ENCODE data around the gene CHRNA7. TPM values are rescaled to one million over a fixed set of nuclear protein-coding genes. Genes with fewer than 3 reads are reported as not detected.

Gene CHRNA7
- total and polyA plus RNA-seq, 10 of the 15 experiments (the other 5 are each of a cell fraction or from before 2014, with no cell fraction given): 0.06 to 0.15 (median 0.12) TPM; not detected in 7

DNA sequence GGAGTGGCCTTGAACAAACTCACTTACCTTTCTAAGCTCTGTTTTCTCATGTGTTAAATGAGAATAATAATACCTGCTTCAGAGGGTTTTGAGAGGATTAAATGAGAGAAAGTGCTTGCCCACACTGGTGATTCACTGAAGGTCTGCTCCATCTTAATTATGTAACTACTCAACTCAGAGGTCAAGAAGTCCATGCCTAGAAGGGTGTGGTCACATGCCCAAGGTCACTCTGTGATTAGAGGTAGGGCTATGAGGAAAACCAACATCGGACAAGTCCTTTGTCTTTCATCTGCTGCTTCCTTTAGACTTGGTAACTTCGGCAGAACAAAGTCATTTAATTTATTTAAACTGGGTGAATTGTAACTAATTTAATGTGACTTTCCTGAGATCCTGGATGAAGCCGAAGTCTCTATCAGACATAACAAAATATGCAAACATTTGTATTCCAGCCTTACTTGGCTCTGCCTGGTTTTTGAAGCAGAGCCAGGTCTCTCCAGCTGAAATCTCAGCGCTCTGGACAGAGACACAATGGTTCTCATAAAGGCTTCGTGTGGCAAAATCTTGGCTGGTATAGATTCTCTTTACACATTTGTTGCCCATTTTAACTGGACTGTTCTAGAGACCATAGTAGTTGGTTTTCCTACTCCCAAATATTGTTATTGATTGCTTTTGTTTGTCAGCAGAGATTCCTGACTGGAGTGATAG is 3.0 kb downstream of the CHRNA7 start:
- DNase-seq (ENCODE audit: low read depth, low spot score) (no peak), FAIRE-seq (no peak), ATAC-seq (no peak)
- Histone ChIP-seq H3K9ac (ENCODE audit: control insufficient read depth, insufficient read depth, low read length) (no peak overlapping the region), H3K79me2 (ENCODE audit: control insufficient read depth, insufficient read depth, low read length) (no peaks in the 10 kb centered on the region), H3K4me1 (ENCODE audit: control insufficient read depth, insufficient read depth, low read length) (no peaks in the 10 kb centered on the region), H3K4me2 (ENCODE audit: control insufficient read depth, insufficient read depth) (no peak overlapping the region), H2AFZ (ENCODE audit: control insufficient read depth, low read depth, low read length) (no peak overlapping the region), H3K36me3 (ENCODE audit: control insufficient read depth in 2 of 2, insufficient read depth in 2 of 2, low read length in 1 of 2) (no peaks in the 10 kb centered on the region), H3K27me3 (replicated peaks in 1 of 2; ENCODE audit: control insufficient read depth in 2 of 2, insufficient read depth in 2 of 2, low read length in 1 of 2) (peaks cover 4 to 5% of the 10 kb centered on the region in 2 experiments), H3K27ac (ENCODE audit: control insufficient read depth, insufficient read depth) (no peak overlapping the region), H3K4me3 (no peak overlapping the region), H3K9me3 (replicated peaks; ENCODE audit: control insufficient read depth, insufficient read depth, low read length) (no peaks in the 10 kb centered on the region), H4K20me1 (ENCODE audit: control insufficient read depth, insufficient read depth) (no peaks in the 10 kb centered on the region)
- in situ Hi-C loops (cut with MboI): no loop called here
- ChIA-PET RAD21 (ENCODE audit: unreplicated experiment) (no interaction called here), SMC1A (ENCODE audit: uncharacterized antibody, unreplicated experiment) (no interaction called here), POLR2A (no interaction called here), CTCF (no interaction called here)
- intact Hi-C loops (cut with micrococcal nuclease; ENCODE audit: unreplicated experiment): no loop called here
- BruUV-seq (replicated peaks): no TSS peak
- TF ChIP-seq, protein P1, sequence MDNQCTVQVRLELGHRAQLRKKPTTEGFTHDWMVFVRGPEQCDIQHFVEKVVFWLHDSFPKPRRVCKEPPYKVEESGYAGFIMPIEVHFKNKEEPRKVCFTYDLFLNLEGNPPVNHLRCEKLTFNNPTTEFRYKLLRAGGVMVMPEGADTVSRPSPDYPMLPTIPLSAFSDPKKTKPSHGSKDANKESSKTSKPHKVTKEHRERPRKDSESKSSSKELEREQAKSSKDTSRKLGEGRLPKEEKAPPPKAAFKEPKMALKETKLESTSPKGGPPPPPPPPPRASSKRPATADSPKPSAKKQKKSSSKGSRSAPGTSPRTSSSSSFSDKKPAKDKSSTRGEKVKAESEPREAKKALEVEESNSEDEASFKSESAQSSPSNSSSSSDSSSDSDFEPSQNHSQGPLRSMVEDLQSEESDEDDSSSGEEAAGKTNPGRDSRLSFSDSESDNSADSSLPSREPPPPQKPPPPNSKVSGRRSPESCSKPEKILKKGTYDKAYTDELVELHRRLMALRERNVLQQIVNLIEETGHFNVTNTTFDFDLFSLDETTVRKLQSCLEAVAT (IDR thresholded peaks at IDR 0.05): no peak
- TF ChIP-seq ZNF207 (IDR thresholded peaks at IDR 0.05; ENCODE audit: borderline replicate concordance) (no peak), TAF1 (IDR thresholded peaks at IDR 0.05; ENCODE audit: borderline replicate concordance, low read depth, low read length) (no peak), KLF5 (IDR thresholded peaks at IDR 0.05; ENCODE audit: partially characterized antibody) (no peak), CREM (IDR thresholded peaks at IDR 0.05; ENCODE audit: low read depth) (no peak), IKZF2 (IDR thresholded peaks at IDR 0.05) (no peak)
- WGBS (ENCODE audit: insufficient coverage, insufficient replicate concordance, low lambda C conversion rate, missing lambda C conversion rate): 17% methylated on average over 5 of the region's 5 CpGs

DNA sequence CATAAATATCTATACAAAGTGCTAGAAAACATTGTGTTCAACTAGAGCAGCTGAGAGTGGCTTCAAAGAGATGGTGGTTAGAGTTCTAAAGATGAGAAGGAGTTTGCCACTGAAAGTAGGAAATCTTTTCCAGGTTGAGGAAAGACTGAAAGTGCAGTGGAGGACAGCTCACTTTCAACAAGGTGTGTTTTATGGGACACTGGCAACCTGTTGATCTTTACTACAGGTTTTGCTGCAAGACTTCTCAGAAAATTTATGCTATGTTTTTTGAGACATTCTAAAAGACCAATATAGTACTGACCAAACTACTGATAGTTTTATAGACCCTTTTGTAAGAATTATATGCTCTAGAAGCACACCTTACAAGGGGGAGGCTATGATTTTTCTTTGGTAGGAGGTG is 3.8 kb downstream of the CHRNA7 start:
- CTCF ChIA-PET: no interaction called here
- in situ Hi-C loops (cut with MboI): no loop called here
- Histone ChIP-seq H3K9me3 (replicated peaks; ENCODE audit: control insufficient read depth, insufficient read depth, low read length) (no peaks in the 10 kb centered on the region), H4K20me1 (ENCODE audit: control insufficient read depth, insufficient read depth) (no peaks in the 10 kb centered on the region), H3K27me3 (replicated peaks in 1 of 2; ENCODE audit: control insufficient read depth in 2 of 2, insufficient read depth in 2 of 2, low read length in 1 of 2) (peaks cover 2 to 3% of the 10 kb centered on the region in 2 experiments), H3K27ac (ENCODE audit: control insufficient read depth, insufficient read depth) (no peak overlapping the region), H3K4me3 (no peak overlapping the region), H3K79me2 (ENCODE audit: control insufficient read depth, insufficient read depth, low read length) (no peaks in the 10 kb centered on the region), H3K4me2 (ENCODE audit: control insufficient read depth, insufficient read depth) (no peak overlapping the region), H3K4me1 (ENCODE audit: control insufficient read depth, insufficient read depth, low read length) (no peaks in the 10 kb centered on the region), H2AFZ (ENCODE audit: control insufficient read depth, low read depth, low read length) (no peak overlapping the region), H3K9ac (ENCODE audit: control insufficient read depth, insufficient read depth, low read length) (no peak overlapping the region), H3K36me3 (ENCODE audit: control insufficient read depth in 2 of 2, insufficient read depth in 2 of 2, low read length in 1 of 2) (no peaks in the 10 kb centered on the region)
- DNase-seq (ENCODE audit: low read depth, low spot score) (no peak), FAIRE-seq (no peak), ATAC-seq (no peak)
- TF ChIP-seq CBX5 (IDR thresholded peaks at IDR 0.05; ENCODE audit: low read depth): no peak
- POLR2A ChIA-PET: no interaction called here
- intact Hi-C loops (cut with micrococcal nuclease; ENCODE audit: unreplicated experiment): no loop called here
- no TSS peak for BruUV-seq (replicated peaks)
- SMC1A ChIA-PET (ENCODE audit: uncharacterized antibody, unreplicated experiment): no interaction called here
- RAD21 ChIA-PET (ENCODE audit: unreplicated experiment): no interaction called here

All from GM12878 (cell line).